GM19372 (cell line): Measurements from ENCODE around the gene CCDC85A.

Source experiments
- ATAC-seq: cut with Tn5 transposase; IDR thresholded peaks from one replicate; pipeline ENCODE4 v1.9.1; 2021; ENCODE audit warnings: mild to moderate bottlenecking, low read depth, moderate library complexity; ENCODE audit not compliant: unreplicated experiment

Gene CCDC85A

GRCh38 chr2:56234241-56234640 lies 50.5 kb downstream of the CCDC85A start:
- no peak for ATAC-seq

DNA sequence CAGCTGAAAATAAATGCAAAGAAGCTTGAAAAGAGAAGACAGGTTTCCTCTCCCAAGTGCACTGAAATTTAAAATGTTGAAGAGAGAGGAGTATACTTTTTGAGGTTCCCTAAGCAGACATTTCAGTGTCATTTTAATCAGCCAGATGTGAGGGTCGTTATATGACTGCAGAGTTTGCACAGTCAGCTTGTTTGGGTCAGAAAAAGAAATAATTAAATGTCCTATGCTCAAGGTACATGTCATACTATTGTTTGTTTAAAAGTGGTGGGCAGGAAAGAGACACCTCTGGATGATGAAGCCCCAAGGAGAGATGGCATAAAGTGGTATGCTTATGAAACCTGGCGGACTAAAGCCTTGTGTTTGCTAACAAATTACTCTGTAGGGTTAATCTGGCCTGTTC lies 55.2 kb downstream of the CCDC85A start:
- ATAC-seq, result no peak

GRCh38 chr2:56239437-56239836 lies 55.6 kb downstream of the CCDC85A start:
- no peak for ATAC-seq

- no peak for ATAC-seq
Measured at GRCh38 chr2:56240210-56240609, 56.4 kb downstream of the CCDC85A start.

GRCh38 chr2:56244506-56244905 lies 60.7 kb downstream of the CCDC85A start:
- no peak for ATAC-seq

DNA sequence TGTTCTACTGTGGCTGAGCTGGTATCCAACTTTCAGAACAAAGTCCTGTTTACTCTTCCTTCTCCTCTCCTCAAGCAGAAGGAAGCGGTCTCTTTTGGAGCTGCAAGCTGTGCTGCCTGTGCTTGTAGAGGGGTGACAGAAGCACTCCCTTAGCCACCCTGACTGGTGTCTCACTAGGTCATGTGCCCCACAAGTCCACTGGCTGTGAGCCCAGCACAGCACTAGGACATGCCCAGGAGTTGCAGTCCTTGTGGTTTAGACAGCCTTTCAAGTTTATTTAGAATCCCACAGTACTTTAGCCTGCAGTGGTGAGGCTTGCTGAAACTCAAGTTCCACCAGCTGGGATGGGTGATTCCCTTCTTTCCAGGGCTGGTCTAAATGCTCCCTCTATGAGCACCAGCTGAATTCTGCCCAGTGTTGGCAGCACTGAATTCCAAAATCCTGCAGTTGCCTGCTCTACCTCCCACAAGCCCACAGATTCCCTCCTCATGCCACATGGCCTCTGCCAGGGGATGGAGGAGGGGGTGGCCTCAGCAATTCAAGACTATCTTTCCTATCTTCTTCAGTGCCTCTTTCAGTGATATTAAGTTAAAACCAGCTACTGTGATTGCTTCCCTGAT lies 61.2 kb downstream of the CCDC85A start:
- no peak for ATAC-seq

DNA sequence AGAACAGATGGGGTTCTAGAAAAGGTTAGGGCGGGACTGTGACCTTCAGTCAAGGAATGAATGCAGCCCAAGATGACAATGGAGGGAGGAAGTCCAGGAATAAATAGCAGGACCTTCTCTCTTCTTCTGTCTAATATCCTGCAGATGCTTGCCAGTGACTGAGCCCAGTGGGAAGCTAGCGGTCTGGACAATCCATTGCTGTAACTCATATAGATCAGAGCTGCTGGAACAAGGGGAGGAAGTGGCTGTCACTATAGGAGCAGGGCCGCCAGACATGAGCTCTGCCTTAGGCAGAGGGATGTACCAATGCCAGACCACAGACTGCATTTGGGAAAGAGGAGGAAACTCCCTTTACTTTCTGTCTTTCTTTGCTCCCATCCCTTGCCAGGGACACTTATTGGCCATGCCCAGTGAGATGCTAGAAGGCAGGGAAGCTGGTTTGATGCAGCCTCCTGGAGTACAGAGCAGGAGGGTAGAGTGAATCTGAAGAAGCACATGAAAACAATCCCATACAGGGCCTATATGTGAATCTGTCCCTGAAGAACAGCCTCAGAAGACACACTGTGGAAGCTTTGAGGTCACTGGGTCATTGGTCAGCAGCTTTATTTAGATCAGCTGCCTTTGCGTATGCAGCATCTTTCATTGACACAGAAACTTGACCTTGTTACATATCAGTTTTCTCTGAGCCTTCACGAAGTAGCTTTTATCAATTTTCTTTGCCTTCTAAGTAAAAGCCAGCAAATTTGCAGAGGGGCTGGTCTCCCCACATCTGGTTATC lies 65.4 kb downstream of the CCDC85A start:
- no peak for ATAC-seq

GRCh38 chr2:56250153-56250729 lies 66.5 kb downstream of the CCDC85A start:
- no peak for ATAC-seq

DNA sequence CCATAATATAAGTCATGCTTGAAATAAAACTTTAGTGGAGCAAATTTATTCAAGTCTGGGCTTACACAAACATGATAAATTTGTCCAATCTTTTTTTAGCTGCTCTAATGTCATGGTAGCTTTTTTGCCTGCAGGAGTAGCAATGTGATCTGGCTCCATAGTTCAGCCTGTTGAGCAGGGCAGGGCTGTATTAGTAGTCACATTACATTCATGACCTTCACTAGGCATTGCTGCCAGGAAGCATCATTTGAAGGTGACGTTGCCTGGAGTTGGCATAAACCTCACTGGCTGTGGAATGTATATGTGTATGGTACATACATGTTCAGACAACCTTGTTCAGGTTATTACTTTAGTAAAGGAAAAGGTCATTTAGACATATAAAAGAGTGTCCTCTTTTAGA lies 76.6 kb downstream of the CCDC85A start:
- ATAC-seq, result no peak

DNA sequence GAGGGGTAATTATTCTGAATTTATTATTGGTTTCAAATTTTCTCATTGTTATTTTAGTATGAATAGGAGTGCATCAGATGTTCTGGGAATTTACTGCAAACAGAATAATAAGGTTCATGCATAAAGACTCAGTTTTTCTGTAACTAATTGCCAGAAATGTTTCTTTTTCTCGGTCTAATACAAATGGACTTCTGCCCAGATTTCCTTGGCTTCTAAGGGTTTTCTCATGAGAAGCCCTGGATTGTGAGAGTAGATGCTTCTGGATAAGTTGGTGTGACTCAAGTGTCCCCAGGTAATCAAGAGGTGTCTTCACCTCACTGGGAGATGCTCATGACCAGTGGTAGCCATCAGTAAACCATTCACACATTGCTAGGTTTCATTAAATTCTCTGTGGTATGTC lies 78.5 kb downstream of the CCDC85A start:
- no peak for ATAC-seq

GRCh38 chr2:56263876-56264275 lies 80.1 kb downstream of the CCDC85A start:
- no peak for ATAC-seq

DNA sequence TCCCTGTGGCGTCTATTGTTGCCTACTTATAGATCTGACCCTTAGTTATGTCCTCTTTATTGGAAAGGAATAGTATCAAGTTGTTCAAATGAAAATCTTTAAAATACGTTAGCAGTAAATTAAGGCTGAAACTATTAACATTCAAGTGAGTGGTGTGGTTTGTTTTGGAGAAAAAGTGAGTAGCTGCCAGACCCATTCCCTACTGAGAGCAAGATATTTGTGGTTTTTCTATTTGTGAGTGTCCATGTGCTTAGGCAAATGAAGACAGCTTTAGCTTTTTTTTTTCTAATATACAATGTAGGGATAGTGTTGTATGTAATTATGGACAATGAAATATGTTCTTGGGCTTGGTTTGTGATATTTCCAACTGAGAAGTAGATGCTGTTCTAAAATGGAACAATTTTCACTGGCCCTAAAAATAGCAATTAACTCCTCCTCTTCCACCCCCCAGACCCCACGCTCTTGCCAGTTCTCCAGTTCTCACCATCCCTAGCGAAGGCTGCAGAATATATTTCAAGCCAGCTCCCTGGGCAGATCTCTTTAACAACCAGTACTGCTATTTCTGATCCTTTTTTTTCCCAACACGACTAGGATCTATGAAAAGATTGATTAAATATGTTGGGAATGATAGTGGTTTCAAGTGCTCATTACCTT lies 83.1 kb downstream of the CCDC85A start:
- no peak for ATAC-seq

- ATAC-seq, result no peak
Measured at GRCh38 chr2:56267415-56267788, 83.6 kb downstream of the CCDC85A start.

GRCh38 chr2:56268856-56269255 lies 85.1 kb downstream of the CCDC85A start:
- no peak for ATAC-seq

- no peak for ATAC-seq
Measured at GRCh38 chr2:56271275-56271674, 87.5 kb downstream of the CCDC85A start.

- no peak for ATAC-seq
Measured at GRCh38 chr2:56285224-56285623, 101.4 kb downstream of the CCDC85A start.

DNA sequence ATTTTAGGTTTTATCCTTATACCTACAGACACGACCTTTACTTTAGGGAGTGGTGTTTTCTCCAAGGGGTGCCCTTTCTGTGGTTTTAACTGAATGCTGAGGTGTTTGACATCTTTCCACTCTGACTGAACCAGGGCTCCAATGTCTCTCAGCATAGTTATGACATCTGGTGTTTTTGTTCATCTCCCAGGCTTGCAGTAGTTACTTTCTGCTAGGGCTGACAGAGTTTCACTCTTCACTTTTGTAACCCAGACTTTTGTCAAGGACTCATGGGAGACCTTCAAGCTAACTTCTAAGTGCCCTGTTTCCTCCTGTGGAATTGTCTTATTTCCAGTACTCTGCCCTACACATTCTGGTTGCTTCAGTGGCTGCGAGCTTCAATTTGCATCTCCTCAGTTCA lies 103.1 kb downstream of the CCDC85A start:
- ATAC-seq, result no peak

- ATAC-seq, result no peak
Measured at GRCh38 chr2:56287508-56287907, 103.7 kb downstream of the CCDC85A start.

- ATAC-seq, result no peak
Measured at GRCh38 chr2:56287974-56288373, 104.2 kb downstream of the CCDC85A start.

- no peak for ATAC-seq
Measured at GRCh38 chr2:56288838-56289580, 105.2 kb downstream of the CCDC85A start.

- ATAC-seq, result no peak
Measured at GRCh38 chr2:56291711-56292110, 107.9 kb downstream of the CCDC85A start.
